ENCODE results near the gene TEC. TPM values are rescaled to one million over a fixed set of nuclear protein-coding genes. Genes with fewer than 3 reads are reported as not detected.

The TEC gene
- total and polyA plus RNA-seq, 2 of the 8 experiments (the other 6 are each of a cell fraction or from before 2014, with no cell fraction given) = 0.73 to 1.8 TPM

- Histone ChIP-seq H3K4ac (replicated peaks; ENCODE audit: insufficient read length, low read depth, low read length) (no peak overlapping the region), H2AFZ (ENCODE audit: low read length) (no peak overlapping the region), H3K56ac (replicated peaks; ENCODE audit: insufficient read length, low read depth, low read length) (no peak overlapping the region), H3K4me1 (replicated peaks in 1 of 4; ENCODE audit: control insufficient read depth in 3 of 4, insufficient read depth in 4 of 4, low read length in 3 of 4) (peaks cover 0 to 4% (median 0%) of the 10 kb centered on the region in 4 experiments; a peak in 3 of 7 replicates), H2BK15ac (ENCODE audit: low read length) (no peak overlapping the region), H2BK12ac (ENCODE audit: low read depth, low read length) (no peak overlapping the region), H3K9ac (replicated peaks in 1 of 4; ENCODE audit: extremely low read depth in 1 of 4, low read depth in 3 of 4, low read length in 3 of 4) (no peak overlapping the region), H2BK20ac (ENCODE audit: low read length) (no peak overlapping the region), H3K14ac (ENCODE audit: insufficient read length) (no peak overlapping the region), H3K79me2 (ENCODE audit: control insufficient read depth in 1 of 2, insufficient read depth in 2 of 2, low read length in 2 of 2) (peaks cover 5 to 8% of the 10 kb centered on the region in 2 experiments; a peak in 1 of 4 replicates), H3K4me2 (ENCODE audit: insufficient read depth in 1 of 2, low read depth in 2 of 2, low read length in 2 of 2) (no peak overlapping the region; a peak in 1 of 4 replicates), H3K79me1 (ENCODE audit: low read depth, low read length) (no peaks in the 10 kb centered on the region), H4K91ac (replicated peaks; ENCODE audit: insufficient read length, low read length) (no peak overlapping the region), H4K20me1 (replicated peaks in 1 of 2; ENCODE audit: control insufficient read depth in 1 of 2, insufficient read depth in 2 of 2, low read length in 2 of 2) (no peaks in the 10 kb centered on the region), H2BK120ac (replicated peaks; ENCODE audit: low read depth, low read length) (no peak overlapping the region), H3K9me3 (ENCODE audit: insufficient read depth in 2 of 2, low read depth in 1 of 2, low read length in 1 of 2) (peaks cover 5 to 6% of the 10 kb centered on the region in 2 experiments; a peak in 3 of 4 replicates), H3K36me3 (ENCODE audit: control insufficient read depth in 2 of 4, insufficient read depth in 4 of 4, low read length in 3 of 4) (no peaks in the 10 kb centered on the region), H3K23ac (ENCODE audit: insufficient read length) (no peak overlapping the region), H3K27ac (ENCODE audit: low read depth, low read length) (no peak overlapping the region), H3K27me3 (replicated peaks in 1 of 4; ENCODE audit: control insufficient read depth in 3 of 4, extremely low read depth in 1 of 4, insufficient read depth in 3 of 4, low read length in 3 of 4) (no peaks in the 10 kb centered on the region), H3K18ac (ENCODE audit: extremely low read depth, low read length) (no peak overlapping the region), H2BK5ac (ENCODE audit: low read depth, low read length) (no peak overlapping the region), H3K23me2 (ENCODE audit: low read depth, low read length) (peaks cover 9% of the 10 kb centered on the region; the same call in 1 of the 2 replicates), H4K8ac (ENCODE audit: extremely low read depth, insufficient read depth, low read length) (no peak overlapping the region), H3K4me3 (ENCODE audit: extremely low read depth in 1 of 4, insufficient read depth in 2 of 4, low read depth in 3 of 4, low read length in 4 of 4) (no peak overlapping the region), H2AK5ac (ENCODE audit: low read depth, low read length) (no peak overlapping the region), H4K5ac (ENCODE audit: insufficient read length, low read depth, low read length) (no peak overlapping the region)
- peak; percentile 7 for FAIRE-seq
- no peak for DNase-seq (ENCODE audit: low read depth in 1 of 2, low spot score in 2 of 2)
- WGBS, 2 experiments (ENCODE audit: extremely low coverage in 1 of 2, insufficient coverage in 1 of 2, insufficient read length in 1 of 2, insufficient replicate concordance in 2 of 2, low coverage in 1 of 2, low lambda C conversion rate in 2 of 2, missing lambda C conversion rate in 1 of 2) = 83% methylated on average over 6 of the region's 6 CpGs; no CpG with 5 or more reads in 1 of the 2 experiments
- ChIA-PET CTCF (ENCODE audit: partially characterized antibody) (interaction anchor here (0.6 to 1.2 kb wide), 3 partner anchors 24 to 99 kb away, joined by 3 to 4 read pairs (median 3); no protein-coding TSS in a partner anchor), POLR2A (ENCODE audit: partially characterized antibody) (no interaction called here)
- no peak for TF ChIP-seq USF2 (IDR thresholded peaks at IDR 0.05; ENCODE audit: low read length)
- TF ChIP-seq POLR2A (IDR thresholded peaks at IDR 0.05; ENCODE audit: control extremely low read depth in 1 of 2, low read depth in 2 of 2, low read length in 2 of 2) = no peak
- no peak for TF ChIP-seq CBX5 (IDR thresholded peaks at IDR 0.05; ENCODE audit: low read depth, low read length)
These were observed 1.4 kb upstream of the TEC start for GRCh38 chr4:48270951-48271473.

All from H1 (cell line).